Activated T-helper 1 cell treated with anti-CD3 and anti-CD28 coated beads, Interleukin-12 subunit alpha, Interleukin-12 subunit beta, Interleukin-2, Interleukin-4 antibody, amounts not matched to agents 30 ng/mL and 10 ng/mL and 1 ng/mL, durations not matched to agents 14 hours and 24 hours and 36 hours (primary cell): ENCODE results near the gene RANBP3. TPM values are rescaled to one million over a fixed set of nuclear protein-coding genes. Genes with fewer than 3 reads are reported as not detected.

Experiments
- DNase-seq: peaks from one replicate; pipeline ENCODE4 v3.0.0; 2021; ENCODE audit warnings: low spot score
- H3K27ac Mint-ChIP-seq: one replicate; pipeline ENCODE4 v1.8.0; 2021; ENCODE audit warnings: mild to moderate bottlenecking, mixed read lengths
- H3K27me3 Mint-ChIP-seq: one replicate; pipeline ENCODE4 v1.8.0; 2022; ENCODE audit warnings: mild to moderate bottlenecking, moderate library complexity, mixed read lengths; ENCODE audit not compliant: insufficient read depth
- H3K36me3 Mint-ChIP-seq: one replicate; pipeline ENCODE4 v1.8.0; 2021; ENCODE audit warnings: low read depth, mixed read lengths
- H3K4me1 Mint-ChIP-seq: one replicate; pipeline ENCODE4 v1.8.0; 2021; ENCODE audit warnings: low read depth, mixed read lengths
- H3K4me3 Mint-ChIP-seq: one replicate; pipeline ENCODE4 v1.8.0; 2021; ENCODE audit warnings: mild to moderate bottlenecking, moderate library complexity, mixed read lengths
- H3K9me3 Mint-ChIP-seq: one replicate; pipeline ENCODE4 v1.8.0; 2021; ENCODE audit warnings: mixed read lengths
- intact Hi-C: fragments of 100-400 bp; cut with micrococcal nuclease; formaldehyde crosslinking; loops from one replicate; pipeline ENCODE4 v1.15.1; 2024
- total RNA-seq: library from RNA; stranded (reverse); gene quantifications from 2 replicates; pipeline ENCODE4 v1.2.3, GENCODE V29; 2022

RANBP3 gene
- total RNA-seq, 1 donor from 2014 or later, result 122 TPM

DNA sequence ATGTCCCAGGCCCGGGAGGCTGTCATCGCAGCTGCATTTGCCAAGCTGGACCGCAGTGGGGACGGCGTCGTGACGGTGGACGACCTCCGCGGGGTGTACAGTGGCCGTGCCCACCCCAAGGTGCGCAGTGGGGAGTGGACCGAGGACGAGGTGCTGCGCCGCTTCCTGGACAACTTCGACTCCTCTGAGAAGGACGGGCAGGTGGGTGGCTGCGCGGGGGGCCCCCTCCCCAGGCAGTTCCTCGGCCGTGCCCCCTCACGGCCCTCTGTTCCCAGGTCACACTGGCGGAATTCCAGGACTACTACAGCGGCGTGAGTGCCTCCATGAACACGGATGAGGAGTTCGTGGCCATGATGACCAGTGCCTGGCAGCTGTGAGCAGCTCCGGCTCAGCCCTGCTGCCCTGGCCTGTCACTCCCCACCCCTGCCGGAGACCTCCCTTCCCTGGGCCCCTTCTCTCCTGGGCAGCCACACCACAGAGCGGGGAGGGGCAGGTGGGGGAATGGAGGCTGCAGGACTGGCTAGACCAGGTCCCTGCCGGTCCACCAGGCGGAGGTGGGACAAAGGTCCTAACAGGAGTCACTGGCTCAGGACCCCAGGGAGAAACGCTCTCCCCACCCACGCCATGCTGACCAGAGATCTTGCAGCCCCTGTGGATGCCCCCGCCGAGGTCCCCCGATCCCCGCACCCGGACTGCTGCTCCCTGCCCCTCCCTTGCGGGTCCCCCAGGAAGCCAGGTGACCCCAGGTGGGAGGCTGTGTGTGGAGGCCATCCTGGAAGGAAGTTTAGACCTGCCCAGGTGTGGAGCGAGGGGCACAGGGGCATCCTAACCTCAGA lies 62.8 kb downstream of the RANBP3 start:
- no peak for DNase-seq
- Mint-ChIP-seq H3K4me3 (no peak overlapping the region), H3K9me3 (no peaks in the 10 kb centered on the region), H3K27me3 (no peaks in the 10 kb centered on the region), H3K4me1 (no peaks in the 10 kb centered on the region), H3K36me3 (peaks cover 10% of the 10 kb centered on the region), H3K27ac (no peak overlapping the region)
- intact Hi-C loops, result no loop called here

DNA sequence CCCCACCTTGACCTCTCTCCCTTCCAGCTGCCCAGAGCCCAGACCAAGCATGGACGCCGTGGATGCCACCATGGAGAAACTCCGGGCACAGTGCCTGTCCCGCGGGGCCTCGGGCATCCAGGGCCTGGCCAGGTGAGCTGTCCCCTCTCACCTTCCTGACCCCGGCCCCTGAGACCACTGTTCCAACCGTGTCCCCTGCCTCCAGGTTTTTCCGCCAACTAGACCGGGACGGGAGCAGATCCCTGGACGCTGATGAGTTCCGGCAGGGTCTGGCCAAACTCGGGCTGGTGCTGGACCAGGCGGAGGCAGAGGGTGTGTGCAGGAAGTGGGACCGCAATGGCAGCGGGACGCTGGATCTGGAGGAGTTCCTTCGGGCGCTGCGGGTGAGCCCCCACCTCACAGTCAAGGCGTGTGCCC lies 63.6 kb downstream of the RANBP3 start:
- DNase-seq, result no peak
- intact Hi-C loops, result no loop called here
- H3K27me3 Mint-ChIP-seq, result no peaks in the 10 kb centered on the region
- H3K4me3 Mint-ChIP-seq, result no peak overlapping the region
- peaks cover 10% of the 10 kb centered on the region for H3K36me3 Mint-ChIP-seq
- H3K27ac Mint-ChIP-seq, result no peak overlapping the region
- H3K4me1 Mint-ChIP-seq, result no peaks in the 10 kb centered on the region
- H3K9me3 Mint-ChIP-seq, result no peaks in the 10 kb centered on the region

DNA sequence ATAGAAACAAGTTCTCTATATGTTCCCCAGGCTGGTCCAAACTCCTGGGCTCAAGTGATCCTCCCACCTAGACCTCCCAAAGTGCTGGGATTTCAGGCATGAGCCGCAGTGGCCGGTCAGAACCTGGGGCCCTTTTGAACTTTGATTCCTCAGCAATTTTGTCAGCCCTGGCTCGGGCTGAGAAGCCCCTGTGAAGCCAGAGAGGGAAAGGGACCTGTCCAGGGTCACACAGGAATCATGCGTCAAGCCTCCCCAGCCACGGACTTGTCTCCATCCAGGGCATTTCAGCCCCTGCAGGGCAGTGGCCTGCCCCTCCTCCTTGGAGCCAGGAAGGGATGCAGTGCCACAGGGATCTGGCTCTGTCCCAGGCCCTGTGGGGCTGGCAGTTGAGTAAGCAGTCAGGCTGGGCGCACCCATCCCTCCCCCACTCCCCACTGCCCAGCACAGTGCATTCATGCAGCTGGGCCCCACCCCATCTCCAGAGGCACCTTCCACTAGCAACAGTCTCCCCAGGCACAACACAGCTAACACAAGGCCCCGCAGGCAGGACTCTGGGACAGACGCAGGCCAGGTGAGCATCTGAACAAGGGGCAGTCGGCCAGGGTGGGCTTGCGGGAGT lies 64.1 kb downstream of the RANBP3 start, which contains the start of gene CAPS:
CAPS (plus strand) TSS at position 516 of the 619 bp plus-strand sequence. CDS start 153 bp downstream, outside the sequence.
- DNase-seq, result no peak
- no peaks in the 10 kb centered on the region for H3K9me3 Mint-ChIP-seq
- H3K4me1 Mint-ChIP-seq, result no peaks in the 10 kb centered on the region
- peaks cover 10% of the 10 kb centered on the region for H3K36me3 Mint-ChIP-seq
- intact Hi-C loops, result no loop called here
- no peaks in the 10 kb centered on the region for H3K27me3 Mint-ChIP-seq
- no peak within 1 kb of the TSS for H3K4me3 Mint-ChIP-seq
- H3K27ac Mint-ChIP-seq, result peak within 1 kb of the TSS; percentile 34

DNA sequence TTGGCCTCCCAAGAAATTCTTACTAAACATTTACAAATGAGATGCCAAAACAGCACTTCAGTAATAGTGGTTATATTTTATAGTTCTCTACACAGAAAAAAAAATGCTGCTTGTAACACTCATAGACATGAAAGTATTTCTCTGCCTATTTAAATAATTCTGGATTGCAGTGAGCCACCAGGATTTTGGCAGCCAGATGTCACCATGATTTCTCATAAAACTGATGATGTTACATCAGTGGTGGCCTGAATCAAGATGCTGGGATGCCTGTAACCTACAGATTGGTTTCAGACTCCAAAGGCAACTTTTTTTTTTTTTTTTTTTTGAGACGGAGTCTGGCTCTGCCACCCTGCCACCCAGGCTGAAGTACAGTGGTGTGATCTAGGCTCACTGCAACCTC lies 66.6 kb downstream of the RANBP3 start:
- Mint-ChIP-seq H3K36me3 (peaks cover 5% of the 10 kb centered on the region), H3K9me3 (no peaks in the 10 kb centered on the region), H3K27me3 (no peaks in the 10 kb centered on the region), H3K4me1 (peaks cover 12% of the 10 kb centered on the region), H3K27ac (no peak overlapping the region), H3K4me3 (no peak overlapping the region)
- intact Hi-C loops, result no loop called here
- DNase-seq, result no peak

DNA sequence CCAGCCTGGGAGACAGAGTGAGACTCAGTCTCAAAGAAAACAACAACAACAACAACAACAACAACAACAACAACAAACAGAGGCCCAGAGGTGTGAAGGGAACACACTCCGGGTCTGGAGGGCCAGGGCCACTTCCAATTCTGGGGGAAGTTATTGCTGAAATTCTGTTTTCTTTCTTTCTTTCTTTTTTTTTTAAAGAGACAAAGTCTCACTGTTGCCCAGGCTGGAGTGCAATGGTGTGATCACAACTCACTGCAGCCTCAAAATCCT lies 67.4 kb downstream of the RANBP3 start:
- Mint-ChIP-seq H3K9me3 (no peaks in the 10 kb centered on the region), H3K27me3 (no peaks in the 10 kb centered on the region), H3K36me3 (peaks cover 6% of the 10 kb centered on the region), H3K4me1 (peaks cover 20% of the 10 kb centered on the region), H3K4me3 (no peak overlapping the region), H3K27ac (no peak overlapping the region)
- no peak for DNase-seq
- intact Hi-C loops, result no loop called here

DNA sequence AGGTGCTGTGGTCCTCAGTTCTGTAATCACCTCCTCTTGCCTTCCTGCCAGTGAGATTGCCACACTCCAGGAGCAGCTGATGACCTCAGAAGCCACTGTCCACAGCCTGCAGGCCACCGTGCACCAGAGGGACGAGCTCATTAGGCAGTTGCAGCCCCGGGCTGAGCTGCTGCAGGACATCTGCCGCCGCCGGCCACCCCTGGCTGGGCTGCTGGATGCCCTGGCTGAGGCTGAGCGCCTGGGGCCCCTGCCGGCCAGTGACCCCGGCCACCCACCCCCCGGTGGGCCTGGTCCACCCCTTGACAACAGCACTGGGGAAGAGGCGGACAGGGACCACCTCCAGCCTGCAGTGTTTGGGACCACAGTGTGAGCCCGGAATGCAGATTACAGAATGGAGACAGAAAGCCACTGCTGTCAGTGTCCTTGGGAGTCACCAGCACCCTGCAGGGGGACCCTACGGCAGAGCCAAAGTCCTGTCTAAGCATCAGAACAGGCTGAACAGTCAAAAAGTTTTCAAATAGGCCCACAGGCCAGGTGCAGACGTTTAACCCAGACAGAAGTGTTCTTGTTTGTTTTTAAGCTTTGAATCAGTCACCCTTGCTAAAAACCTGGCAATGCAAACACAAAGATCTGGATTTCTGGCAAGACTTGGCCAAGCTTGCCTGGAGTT lies 69.0 kb downstream of the RANBP3 start:
- H3K27ac Mint-ChIP-seq, result no peak overlapping the region
- H3K27me3 Mint-ChIP-seq, result no peaks in the 10 kb centered on the region
- DNase-seq, result no peak
- no peaks in the 10 kb centered on the region for H3K9me3 Mint-ChIP-seq
- peaks cover 20% of the 10 kb centered on the region for H3K4me1 Mint-ChIP-seq
- intact Hi-C loops, result no loop called here
- H3K4me3 Mint-ChIP-seq, result no peak overlapping the region
- H3K36me3 Mint-ChIP-seq, result peaks cover 6% of the 10 kb centered on the region

DNA sequence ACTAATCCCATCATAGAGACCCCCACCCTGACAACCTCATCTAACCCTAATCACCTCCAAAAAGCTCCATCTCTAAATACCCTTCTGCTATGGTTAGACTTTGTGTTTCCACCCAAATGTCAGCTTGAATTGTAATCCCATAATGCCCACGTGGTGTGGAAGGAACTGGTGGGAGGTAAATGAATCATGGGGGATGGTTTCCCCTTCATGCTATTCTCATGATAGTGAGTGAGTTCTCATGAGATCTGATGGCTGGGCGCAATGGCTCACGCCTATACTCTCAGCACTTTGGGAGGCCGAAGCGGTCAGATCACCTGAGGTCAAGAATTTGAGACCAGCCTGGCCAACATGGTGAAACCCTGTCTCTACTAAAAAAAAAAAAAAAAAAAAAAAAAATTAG lies 70.7 kb downstream of the RANBP3 start:
- Mint-ChIP-seq H3K27ac (peak overlapping the region; percentile 59), H3K4me1 (peaks cover 25% of the 10 kb centered on the region), H3K4me3 (peak overlapping the region; percentile 52), H3K36me3 (peaks cover 2% of the 10 kb centered on the region), H3K27me3 (no peaks in the 10 kb centered on the region), H3K9me3 (no peaks in the 10 kb centered on the region)
- intact Hi-C loops, result no loop called here
- no peak for DNase-seq

DNA sequence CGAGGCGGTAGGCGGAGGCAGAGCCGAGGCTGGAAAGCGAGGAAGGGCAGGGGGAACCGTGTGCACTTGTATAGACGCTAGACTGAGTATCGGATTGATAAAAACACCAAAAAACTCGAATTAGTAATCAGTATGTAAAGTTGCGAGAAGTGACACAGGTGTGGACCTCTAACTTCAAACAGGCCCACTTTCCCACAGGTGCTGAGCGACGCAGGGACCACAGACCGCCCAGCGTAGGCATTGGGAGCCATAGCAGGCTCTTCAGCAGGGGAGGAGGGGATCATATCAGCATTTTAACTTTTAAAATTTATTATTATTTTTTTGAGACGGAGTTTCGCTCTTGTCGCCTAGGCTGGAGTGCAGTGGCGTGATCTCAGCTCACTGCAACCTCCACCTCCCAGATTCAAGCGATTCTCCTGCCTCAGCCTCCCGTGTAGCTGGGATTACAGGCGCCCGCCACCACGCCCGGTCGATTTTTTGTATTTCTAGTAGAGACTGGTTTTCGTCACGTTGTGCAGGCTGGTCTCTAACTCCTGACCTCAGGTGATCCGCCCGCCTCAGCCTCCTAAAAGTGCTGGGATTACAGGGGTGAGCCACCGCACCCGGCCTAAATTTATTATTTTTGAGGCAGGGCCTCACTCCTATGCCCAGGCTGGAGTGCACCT lies 72.7 kb downstream of the RANBP3 start:
- peak overlapping the region; percentile 72 for H3K27ac Mint-ChIP-seq
- H3K4me1 Mint-ChIP-seq, result peaks cover 30% of the 10 kb centered on the region
- DNase-seq, result no peak

DNA sequence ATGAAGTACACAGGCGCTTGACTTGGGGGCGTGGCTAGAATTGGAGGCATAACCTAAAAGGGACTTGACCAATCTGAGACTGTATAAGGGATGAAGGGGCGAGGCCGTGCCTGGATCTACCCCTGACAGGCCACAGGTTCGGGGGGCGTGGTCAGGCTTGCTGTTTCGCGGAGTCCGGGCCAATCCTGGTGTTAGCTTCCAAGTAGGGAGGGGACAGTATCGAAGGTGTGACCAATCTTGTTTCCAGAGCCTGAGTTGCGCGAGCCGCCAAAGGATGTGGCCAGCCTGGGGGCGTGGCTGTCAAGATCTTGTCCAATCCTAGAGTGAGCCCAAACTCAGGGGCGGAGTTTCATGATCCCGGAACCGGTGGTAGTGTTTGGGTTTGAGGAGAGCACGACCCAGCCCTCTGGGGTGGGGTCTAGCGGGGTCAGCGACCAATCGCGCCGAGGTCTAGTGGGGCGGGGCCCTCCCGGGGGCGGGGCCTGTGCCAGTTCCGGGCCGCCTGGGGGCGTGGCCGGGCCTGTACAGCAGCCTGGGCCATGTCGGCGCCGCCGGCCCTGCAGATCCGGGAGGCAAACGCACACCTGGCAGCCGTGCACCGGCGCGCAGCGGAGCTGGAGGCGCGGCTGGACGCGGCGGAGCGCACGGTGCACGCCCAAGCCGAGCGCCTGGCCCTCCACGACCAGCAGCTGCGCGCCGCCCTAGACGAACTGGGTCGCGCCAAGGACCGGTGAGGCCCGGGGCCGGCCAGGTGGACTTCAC lies 73.4 kb downstream of the RANBP3 start, which contains the start of gene VMAC:
VMAC (plus strand) TSS at position 521 of the 762 bp plus-strand sequence; CDS start at position 540, 19 bp downstream.
- H3K4me1 Mint-ChIP-seq, result peaks cover 30% of the 10 kb centered on the region
- intact Hi-C loops, result loop anchor here (1.0 to 5.0 kb wide), 13 partner anchors 49 to 556 kb away; partner anchors contain the start of genes ALKBH7, CATSPERD, LONP1 and MICOS13
- peak within 1 kb of the TSS; percentile 99 for H3K4me3 Mint-ChIP-seq
- peaks cover 11% of the 10 kb centered on the region for H3K36me3 Mint-ChIP-seq
- H3K27me3 Mint-ChIP-seq, result no peaks in the 10 kb centered on the region
- H3K9me3 Mint-ChIP-seq, result no peaks in the 10 kb centered on the region
- peak within 1 kb of the TSS; percentile 97 for H3K27ac Mint-ChIP-seq
- DNase-seq, result peak; percentile 100

More for the DNA sequence above, 72.7 kb downstream of the RANBP3 start:
- Mint-ChIP-seq H3K27me3 (no peaks in the 10 kb centered on the region), H3K36me3 (peaks cover 8% of the 10 kb centered on the region), H3K9me3 (no peaks in the 10 kb centered on the region), H3K4me3 (peak overlapping the region; percentile 99)
- intact Hi-C loops, result no loop called here

DNA sequence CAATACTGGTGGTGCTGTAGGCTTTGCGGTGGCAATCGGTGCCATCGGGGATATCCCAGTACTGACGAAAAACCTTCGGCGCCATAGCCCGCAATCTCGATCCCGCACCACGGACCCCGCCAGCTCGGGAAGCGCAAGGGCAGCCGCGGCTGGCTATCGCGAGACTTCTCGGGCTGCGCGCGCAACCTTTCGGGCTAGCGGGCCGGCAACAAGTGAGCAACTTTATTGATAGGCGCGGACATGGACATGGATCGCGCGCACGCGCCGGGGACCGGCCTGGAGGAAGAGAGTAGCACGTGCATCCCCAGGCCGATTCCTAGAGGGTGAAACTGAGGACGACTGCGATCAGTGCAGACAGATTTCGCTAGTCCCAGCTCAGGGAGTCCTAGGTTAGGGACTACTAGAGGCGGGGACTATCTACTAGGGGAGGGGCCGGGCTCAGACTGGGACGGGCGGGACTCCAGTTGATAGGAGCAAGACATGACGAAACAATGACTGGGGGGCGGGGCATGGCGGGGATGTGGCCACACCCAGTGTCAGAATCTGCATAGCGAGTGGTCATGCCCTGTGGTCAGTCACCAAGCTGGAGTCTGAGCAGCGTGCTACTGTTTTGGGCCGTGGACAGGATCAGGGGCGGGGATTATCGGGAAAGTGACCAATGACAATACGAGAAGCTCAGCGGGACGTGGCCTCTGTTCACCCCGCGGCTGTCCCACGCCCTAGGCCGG lies 74.2 kb downstream of the RANBP3 start, which contains the start of gene NDUFA11:
NDUFA11 (minus strand) TSS at position 167 of the 728 bp plus-strand sequence; CDS start at position 85, 82 bp downstream.
- no peaks in the 10 kb centered on the region for H3K27me3 Mint-ChIP-seq
- peak within 1 kb of the TSS; percentile 99 for H3K4me3 Mint-ChIP-seq
- H3K9me3 Mint-ChIP-seq, result no peaks in the 10 kb centered on the region
- H3K27ac Mint-ChIP-seq, result peak within 1 kb of the TSS; percentile 97
- peaks cover 30% of the 10 kb centered on the region for H3K4me1 Mint-ChIP-seq
- intact Hi-C loops, result loop anchor here (1.0 to 5.0 kb wide), 13 partner anchors 50 to 557 kb away; partner anchors contain the start of genes ALKBH7, CATSPERD, LONP1 and MICOS13
- peak; percentile 94 for DNase-seq
- H3K36me3 Mint-ChIP-seq, result peaks cover 11% of the 10 kb centered on the region

DNA sequence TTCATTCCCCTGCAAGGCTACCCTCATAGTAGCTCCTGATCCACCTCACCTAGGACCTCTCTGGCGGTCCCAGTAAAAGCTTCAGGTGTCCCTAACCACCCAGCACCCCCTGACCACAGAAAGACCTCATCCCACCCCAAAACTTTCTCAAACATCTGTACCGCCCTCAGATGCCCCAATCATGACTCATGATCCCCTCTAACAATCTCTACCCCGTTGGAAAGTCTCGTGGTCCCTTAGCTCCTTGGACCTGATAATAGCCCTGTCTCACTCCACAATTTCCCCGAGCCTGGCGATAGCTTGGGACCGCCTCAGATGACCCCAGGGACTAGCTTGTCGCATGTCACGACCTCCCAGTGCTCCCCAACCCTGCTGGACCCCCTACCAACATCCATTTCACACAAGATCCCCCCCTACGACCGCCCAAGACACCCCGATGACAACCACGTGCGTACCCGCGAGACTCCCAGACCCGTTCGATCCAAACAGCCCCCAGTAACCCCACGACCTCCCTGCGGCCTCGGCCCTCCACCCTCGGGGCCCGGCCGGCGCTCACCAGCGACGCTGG lies 74.8 kb downstream of the RANBP3 start:
- DNase-seq, result no peak
- Mint-ChIP-seq H3K4me1 (peaks cover 30% of the 10 kb centered on the region), H3K27ac (peak overlapping the region; percentile 97), H3K27me3 (no peaks in the 10 kb centered on the region), H3K36me3 (peaks cover 11% of the 10 kb centered on the region), H3K9me3 (no peaks in the 10 kb centered on the region), H3K4me3 (peak overlapping the region; percentile 99)
- intact Hi-C loops, result loop anchor here (5.0 kb wide), 2 partner anchors 209 to 281 kb away; partner anchors contain the start of genes RFX2, SAFB and SAFB2
